ENCODE measurements around the gene COL4A1.

The COL4A1 gene

DNA sequence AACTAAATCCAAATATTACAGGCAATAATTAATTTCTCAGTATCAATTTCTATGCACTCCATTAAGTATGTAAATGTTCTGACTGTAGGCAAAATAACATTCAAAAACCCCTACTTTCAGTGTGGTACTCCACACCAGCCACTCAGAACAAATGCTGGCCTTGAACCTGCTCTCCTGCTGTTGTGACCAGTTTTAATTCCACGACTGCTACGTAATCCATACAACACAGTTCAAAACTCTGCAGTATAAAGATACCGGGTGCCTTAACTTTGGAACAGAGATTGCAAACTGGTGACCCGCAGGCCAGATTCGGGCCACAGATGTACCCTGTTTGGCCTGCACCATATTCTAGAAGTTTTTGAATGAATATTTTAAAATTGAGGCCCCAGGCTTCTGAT is 30.4 kb downstream of the COL4A1 start:
- no peak for DNase-seq (ENCODE audit: low read depth in 1 of 2, low spot score in 1 of 2)

DNA sequence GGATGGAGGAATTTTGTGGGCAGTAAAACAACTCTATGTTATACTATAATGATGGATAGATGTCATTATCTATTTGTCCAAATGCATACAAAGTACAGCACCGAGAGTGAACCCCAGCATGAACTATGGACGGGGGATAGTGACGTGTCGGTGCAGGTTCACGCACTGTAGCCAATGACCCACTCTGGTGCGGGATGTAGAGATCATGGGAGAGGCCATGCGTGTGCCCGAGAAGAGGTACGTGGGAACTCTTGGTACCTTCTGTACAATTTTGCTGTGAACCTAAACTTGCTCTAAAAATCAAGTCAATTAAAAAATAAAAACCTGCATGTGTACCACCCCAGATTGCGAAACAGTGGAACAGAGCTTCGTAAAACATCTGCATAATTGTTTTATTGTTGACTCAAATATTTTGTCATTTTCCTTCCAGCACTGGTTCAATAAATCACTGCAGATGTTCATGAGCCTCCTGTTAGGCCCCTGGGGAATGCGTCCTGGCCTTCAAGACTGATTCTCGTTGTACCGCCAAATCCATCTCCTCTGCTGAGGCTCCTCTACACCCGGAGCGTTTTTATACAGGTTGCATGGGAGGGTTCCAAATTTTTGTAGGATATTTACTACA is 30.9 kb downstream of the COL4A1 start:
- DNase-seq (ENCODE audit: low read depth in 1 of 2, low spot score in 1 of 2), result no peak

DNA sequence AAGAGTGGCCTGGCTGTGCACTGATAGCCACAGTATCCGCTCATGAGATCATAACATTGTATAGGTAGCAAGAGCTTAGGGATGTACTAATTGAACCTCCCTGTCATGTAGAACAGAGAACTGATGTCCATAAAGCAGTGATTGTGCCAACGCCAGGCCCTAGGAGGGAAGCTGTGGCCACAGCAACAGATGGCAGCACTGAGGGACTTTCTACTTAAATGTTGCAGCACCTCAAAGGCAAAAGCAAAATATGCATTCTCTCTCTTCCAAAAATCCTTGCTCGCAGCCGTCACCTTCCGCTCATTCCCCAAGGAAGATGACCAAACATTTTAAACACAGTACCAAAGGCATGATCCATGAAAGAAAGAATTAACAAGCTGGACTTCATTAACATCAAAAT is 32.3 kb downstream of the COL4A1 start:
- DNase-seq (ENCODE audit: low read depth in 1 of 2, low spot score in 1 of 2), result no peak

DNA sequence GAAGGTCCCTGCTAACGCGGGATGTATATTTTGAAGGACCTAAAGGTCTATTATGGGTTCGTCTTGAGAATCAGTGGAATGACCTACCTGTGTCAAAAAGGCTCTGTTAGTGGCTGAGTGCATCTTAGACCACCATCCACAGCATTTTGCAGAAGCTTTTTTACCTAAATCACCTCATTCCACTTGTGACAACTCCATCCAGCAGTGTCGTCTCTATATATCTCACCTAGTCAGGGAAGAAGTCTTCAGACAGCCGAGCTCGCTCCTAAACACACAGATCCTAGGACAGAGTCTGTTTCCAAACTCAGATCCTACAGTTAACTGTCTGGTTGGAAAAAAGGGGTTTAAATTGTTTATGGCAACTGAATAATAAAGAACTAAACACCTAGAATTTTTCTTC is 33.7 kb downstream of the COL4A1 start:
- no peak for DNase-seq (ENCODE audit: low read depth in 1 of 2, low spot score in 1 of 2)

DNA sequence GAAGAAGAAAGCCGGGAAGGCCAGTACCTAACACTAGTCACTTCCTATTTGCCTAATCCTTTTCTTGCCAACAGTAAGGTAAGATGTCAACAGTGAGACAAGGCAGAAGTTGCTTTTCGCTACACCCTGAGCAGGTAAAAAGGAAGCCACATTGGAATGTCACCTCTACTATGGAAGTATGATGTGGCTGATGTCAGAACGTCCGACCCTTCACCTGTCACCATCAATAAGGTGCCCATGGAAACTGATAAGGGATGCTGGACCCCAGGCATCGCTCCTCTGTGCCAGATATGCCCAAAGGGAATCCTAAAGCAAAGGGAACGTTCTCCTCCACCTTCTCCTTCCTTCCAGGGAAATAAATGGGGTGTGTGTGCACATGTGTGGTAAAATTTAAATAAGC is 34.3 kb downstream of the COL4A1 start:
- DNase-seq (ENCODE audit: low read depth in 1 of 2, low spot score in 1 of 2), result no peak

DNA sequence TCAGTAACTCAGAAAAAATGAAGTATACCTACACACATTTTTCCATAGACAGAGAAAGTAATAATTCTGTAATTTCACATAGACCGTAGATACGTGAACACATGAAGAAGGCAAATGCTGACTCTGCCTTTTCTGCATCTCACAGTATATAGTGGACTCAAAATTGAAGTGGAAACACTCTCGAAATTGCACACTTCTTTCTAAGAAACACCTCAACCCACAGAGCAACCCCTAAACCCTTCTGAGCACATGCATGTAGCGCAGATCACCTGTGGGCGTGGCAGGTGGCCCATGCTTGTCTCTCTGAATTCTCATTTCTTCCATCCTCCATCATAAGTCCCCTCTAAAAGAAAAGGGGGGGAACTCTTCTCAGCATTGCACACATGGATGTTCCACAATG is 34.7 kb downstream of the COL4A1 start:
- no peak for DNase-seq (ENCODE audit: low read depth in 1 of 2, low spot score in 1 of 2)

DNA sequence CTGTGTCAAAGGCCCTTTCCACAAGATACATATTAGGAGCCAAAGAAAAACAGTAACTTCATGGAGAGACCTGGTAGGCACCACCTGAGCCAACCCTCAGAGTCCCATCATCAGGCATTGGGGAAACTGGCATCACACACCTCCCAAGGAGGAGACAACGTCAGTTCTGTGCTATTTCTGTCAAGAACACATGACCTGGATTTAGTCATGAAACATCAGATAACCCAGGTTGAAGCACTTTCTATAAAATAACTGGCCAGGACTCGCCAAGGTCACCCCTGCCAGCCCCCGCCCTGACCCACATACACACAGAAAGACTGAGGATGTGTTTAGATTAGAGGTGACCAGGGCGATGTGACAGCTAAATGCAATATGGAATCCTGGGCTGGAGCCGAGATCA is 35.6 kb downstream of the COL4A1 start:
- DNase-seq (ENCODE audit: low read depth in 1 of 2, low spot score in 1 of 2), result no peak

DNA sequence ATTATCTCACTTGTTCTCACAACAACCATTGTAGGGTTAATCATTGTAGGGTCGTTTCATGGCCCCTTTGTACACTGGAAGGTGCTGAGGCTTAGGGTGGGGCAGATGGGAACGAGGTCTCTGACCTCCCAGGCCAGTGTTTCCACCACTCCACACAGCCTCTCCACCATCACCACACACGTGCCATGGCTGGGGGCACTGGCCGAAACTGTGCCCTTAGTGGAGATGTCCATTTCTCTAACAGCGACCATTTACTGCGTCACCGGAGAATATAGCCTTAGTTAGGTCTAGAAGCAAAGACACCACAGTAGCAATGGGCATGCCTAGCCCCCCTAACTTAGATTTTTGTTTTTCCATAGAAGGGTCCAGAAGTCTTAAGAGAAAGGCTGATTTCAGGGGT is 36.5 kb downstream of the COL4A1 start:
- no peak for DNase-seq (ENCODE audit: low read depth in 1 of 2, low spot score in 1 of 2)

DNA sequence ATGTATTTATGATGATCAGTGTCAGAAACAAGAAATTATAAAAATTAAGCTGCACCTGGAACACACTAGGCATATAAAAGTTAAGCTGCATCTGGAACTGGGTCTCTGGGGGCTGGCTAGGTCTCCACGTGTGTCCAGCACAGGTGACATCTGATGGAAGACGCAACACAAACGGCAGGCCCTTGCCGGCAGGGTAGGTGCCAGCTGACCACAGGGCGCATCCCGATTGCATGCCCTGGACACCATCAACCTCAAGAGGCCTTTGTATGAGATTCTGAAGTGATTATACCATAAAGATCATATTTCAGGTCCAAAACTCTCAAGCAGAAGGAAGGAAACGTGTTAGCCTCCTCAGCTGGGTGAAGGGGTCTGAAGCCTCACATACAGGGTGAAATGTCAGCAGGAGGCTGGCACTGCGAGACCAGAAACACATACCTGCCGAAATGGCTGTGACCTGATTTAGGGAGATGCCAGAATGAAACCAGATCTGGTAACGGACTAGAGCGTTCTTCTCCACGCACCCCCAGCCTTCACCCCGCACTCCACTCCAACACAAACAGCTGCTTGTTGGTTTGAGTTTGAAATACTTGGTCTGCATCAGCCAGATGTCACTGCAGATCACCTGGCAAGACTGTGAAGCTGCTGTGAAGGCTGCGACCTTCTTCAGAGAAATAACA is 37.3 kb downstream of the COL4A1 start:
- DNase-seq (ENCODE audit: low read depth in 1 of 2, low spot score in 1 of 2), result no peak

DNA sequence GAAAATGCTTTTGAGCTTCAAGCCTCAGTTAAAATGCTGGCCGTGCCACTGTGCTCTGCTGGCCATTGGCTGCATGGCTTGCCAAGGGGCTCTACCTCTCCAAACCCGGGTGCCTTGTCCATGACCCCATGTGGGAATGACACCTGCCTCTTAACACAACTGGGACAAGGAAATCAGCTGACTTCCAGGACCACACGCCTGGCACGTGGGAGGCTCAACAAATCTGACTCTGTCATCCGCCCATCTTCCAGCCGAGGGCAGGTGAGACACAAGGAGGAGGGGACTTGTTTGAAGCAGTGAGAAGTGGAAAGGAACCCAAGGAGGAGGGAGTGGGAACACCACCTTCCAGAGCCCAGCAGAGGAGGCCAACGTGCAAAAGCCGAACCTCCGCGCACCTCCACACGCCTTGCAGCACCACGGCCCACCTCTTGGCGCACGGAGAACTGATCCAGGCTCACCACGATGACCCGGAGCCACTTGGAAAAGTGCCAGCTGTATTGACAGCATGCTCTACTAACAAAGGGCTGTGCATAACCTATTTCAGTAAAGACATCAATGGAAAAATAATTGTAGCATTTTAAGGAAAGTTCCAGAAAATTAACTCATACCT is 38.3 kb downstream of the COL4A1 start:
- DNase-seq (ENCODE audit: low read depth in 1 of 2, low spot score in 1 of 2), result no peak

DNA sequence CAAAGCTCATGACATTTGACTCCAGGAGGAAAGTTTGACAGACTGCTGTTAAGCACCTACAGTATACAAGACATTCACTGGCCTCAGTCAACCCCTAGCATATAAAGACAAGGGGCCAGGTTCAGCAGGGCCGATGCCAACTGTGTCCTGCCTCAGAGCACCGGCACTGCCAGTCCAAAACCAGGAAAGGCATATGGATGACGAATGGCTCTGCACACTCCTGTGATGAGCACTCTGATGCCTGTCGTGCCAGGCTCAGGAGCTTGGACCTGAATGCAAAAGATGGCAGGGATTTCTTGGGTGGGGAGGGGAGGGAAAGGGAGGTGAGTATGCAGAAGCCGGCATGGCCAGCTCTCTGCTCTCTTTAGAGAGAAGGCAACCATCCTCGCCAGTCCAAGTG is 38.9 kb downstream of the COL4A1 start:
- no peak for DNase-seq (ENCODE audit: low read depth in 1 of 2, low spot score in 1 of 2)

DNA sequence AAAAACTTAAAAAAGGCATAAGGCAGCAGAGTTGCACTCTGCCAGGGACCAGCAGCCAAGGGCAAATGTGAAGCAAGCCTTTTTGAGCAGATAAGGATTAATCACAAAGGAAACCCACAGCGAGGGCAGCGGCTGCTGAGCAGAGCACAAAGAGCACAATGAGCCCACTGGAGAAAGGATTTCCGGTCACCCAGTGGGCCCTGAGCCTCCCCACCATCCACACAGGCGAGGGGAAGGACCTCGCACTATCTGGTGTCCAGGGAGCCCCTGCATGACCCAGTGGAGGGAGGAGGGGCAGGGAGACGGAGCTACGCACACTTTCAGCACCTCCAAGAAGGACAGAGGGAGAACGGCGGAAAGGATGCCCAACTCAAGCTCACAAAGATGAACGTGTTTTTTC is 40.0 kb downstream of the COL4A1 start:
- DNase-seq (ENCODE audit: low read depth in 1 of 2, low spot score in 1 of 2), result no peak

DNA sequence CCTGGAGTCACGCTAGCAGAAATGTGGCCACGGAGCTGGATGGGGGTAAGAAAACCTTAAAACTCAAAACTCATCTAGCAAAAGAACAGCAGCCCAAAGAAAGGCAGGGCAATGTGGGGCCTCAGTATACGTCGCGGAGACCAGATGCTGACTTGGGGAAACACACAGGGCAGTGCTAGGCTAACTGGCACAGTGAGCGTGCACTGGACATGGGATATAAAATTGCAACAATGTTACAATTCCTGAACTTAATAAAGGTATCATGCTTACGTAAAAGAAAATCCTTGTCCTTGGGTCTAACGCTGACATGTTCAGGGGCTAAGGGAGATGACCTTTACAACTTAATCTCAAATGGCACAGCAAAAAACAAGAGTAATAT is 40.5 kb downstream of the COL4A1 start:
- DNase-seq (ENCODE audit: low read depth in 1 of 2, low spot score in 1 of 2), result no peak

DNA sequence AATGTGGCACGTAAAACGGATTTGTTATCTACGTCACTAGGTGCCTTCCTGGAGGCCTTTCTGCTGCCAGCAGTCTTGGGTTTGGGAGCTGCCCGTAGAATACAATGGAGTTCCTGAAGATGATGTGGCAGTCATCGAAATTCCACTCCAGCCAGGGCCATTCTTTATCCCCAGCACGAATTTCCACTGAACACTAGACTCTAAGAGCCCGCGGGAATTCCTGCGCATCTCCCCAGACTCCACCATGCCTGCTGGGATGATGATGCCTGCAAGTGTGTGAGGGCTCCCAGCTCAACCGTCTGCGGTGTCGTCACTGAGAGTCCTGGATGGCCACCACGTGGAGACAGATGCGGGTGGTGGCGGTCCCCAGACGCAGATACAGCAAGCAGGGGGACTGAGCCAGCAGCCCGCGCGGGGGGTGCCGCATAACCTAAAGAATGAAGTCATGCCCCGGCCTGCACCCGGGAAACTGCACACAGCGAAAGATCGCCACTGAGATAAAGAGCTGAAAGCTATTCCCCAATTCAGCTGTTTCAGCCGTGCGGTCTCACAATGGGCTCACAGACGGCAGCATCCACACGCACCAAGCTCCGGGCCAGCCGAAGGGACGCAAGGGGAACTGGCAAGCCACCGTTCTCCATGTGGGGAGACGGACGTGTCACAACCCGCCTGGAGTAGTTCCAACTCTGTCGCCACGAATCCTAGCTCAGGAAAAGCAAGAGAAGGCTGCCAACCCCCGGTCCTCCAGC is 41.1 kb downstream of the COL4A1 start:
- no peak for DNase-seq (ENCODE audit: low read depth in 1 of 2, low spot score in 1 of 2)

DNA sequence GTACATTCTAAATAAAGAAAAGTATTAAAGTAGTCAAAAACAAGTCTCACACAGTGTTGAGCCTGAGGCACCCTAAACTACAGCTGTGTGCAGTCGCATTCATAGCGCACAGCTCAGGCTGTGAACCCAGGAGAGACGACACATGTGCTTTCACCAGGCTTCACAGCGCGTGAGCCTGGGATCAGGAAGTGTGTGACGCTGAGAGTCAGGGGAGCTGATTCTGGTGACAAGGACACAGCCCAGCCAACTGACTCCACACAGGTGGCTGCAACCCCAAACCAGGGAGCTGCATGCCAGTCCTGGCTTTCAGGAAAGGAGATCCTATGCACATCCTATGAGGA is 41.6 kb downstream of the COL4A1 start:
- DNase-seq (ENCODE audit: low read depth in 1 of 2, low spot score in 1 of 2), result no peak

DNA sequence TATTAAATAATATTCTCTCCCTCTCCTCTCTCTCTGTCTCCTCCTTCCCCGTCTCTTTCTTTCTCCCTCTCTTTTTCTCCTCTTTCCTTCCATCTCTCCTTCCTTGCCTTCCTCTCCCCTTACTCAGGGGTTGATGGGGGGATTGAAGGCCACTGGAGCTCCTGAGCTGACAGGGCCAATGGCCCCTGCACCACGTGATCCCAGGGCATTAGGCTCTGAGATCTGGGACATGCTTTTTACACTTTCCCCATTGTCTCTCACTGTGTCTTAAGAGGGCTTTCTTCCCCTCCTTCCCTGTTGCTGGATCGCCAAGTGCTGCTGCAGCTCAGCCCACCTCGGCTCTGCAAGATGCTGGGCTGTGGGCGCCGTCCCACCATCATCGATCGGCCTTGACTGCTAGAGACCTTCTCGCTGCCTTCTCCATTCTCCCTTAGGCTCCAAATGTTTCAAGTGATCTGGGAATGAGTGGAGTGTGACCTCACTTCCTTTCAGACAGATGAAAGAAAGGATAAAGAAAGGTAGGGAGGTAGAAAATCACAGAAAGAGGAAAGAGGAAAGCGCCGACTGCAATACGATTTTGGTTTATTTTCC is 42.2 kb downstream of the COL4A1 start:
- no peak for DNase-seq (ENCODE audit: low read depth in 1 of 2, low spot score in 1 of 2)

DNA sequence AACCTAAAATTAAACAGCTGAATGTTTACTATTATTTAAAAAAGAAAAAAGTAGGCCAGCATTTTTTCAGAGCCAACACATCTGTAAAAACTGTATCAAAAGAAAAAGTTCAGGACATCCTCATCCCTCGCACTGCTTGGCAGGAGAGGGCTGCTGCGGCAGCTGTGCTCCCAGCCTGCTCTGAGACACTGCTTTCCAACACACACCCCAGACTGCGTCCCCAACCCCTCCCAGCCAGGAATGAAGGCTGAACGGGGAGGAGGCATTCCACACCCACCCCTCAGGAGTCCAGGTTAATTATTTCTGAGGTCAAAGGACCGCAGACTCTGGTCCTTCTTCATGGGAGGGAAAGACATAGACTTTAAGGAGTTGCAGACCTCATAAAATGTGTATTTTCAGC is 43.1 kb downstream of the COL4A1 start:
- no peak for DNase-seq (ENCODE audit: low read depth in 1 of 2, low spot score in 1 of 2)

DNA sequence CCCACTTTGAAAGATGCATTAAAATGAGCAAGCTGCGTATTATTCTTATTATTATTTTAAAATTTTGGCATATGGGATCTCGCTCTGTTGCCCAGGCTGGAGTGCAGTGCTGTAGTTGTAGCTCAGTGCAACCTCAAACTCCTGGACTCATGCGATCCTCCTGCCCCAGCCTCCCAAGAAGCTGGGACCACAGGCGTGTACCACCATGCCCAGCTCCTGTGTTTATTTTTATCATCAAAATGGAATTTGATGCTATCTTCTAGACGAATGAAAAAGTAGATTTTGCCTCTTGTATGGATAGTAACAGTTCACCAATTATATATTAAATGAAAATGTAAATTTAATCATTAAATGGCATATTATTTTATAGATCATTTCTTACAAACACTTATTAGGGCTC is 43.6 kb downstream of the COL4A1 start:
- no peak for DNase-seq (ENCODE audit: low read depth in 1 of 2, low spot score in 1 of 2)

DNA sequence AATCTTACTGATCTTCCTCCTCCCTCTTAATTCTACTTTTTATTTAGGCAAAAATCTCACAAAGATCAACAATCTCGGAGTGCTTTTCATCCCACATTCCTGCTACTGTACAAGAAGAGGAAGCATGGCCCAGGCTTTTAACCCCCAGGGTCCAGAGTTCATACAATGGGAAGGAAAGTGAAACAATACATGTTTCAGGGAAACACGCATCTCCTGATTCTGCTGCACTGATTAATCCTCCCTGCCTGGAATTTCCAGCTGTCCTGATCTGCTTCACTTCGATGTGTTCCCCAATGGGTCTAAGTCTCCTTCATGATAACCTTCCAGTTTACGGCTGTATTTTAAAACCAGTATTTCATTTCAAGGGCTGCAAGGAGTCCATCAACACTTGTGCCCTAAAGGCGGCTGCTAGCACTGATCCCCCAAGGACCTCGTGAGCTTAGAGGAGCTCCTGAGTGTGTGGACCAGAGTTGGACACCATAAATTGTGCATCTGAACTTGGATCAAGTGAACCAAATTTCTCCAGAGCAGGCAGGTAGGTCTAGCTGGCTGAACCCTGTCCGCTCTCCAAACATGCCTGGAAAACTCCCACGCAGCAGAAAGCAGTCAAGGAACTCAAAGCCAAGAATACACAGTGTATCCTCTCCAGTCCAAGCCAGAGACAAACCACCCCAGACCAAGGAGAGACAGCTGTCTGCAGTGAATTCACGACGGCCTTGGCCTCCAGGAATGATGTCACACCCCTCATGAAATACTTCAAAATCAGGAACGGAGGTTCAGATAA is 44.3 kb downstream of the COL4A1 start:
- DNase-seq (ENCODE audit: low read depth in 1 of 2, low spot score in 1 of 2), result no peak

DNA sequence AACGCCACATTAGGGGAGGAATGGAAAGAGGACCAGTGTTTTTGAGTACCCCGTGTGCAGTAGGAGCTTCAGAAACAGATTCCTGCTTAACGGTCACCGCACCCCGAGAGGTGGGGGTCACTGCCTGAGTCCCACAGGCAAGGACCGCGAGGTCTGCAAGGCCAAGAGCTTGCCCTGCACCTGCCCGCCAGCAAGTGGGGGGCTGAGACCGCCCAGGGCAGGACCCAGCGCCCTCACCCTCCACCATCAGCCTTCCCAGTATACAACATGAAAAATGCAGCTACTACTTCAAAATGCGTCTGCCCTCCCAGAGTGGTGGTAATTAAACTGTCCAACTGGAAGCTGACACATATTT is 44.9 kb downstream of the COL4A1 start:
- no peak for DNase-seq (ENCODE audit: low read depth in 1 of 2, low spot score in 1 of 2)

Data from activated T-helper 1 cell treated with anti-CD3 and anti-CD28 coated beads, Interleukin-2, amount 50 U/mL, for 16 hours (primary cell).